DND-41 (cell line): ENCODE measurements around the gene YWHAG.

ENCODE experiments used
- ATAC-seq: fragments of 200-7000 bp; cut with Tn5 transposase; 3 replicates; pipeline ENCODE4 v1.9.1; 2021; ENCODE audit warnings: low read depth; ENCODE audit not compliant: insufficient read depth
- DNase-seq: peaks from one replicate; pipeline ENCODE4 v3.0.0-alpha.2; 2020
- H2AFZ ChIP-seq: 2 replicates; pipeline ENCODE4 v1.6.0; 2012; ENCODE audit warnings: low read depth, low read length
- H3K27ac ChIP-seq: 2 replicates; pipeline ENCODE4 v1.5.1; 2012; ENCODE audit warnings: low read length, inconsistent platforms
- H3K27me3 ChIP-seq: fragments of 200-600 bp; sonication (generic); 2 replicates; pipeline ENCODE4 v1.6.0; 2012; ENCODE audit warnings: low read length, mild to moderate bottlenecking, inconsistent platforms; ENCODE audit not compliant: insufficient read depth, poor library complexity
- H3K36me3 ChIP-seq: 2 replicates; pipeline ENCODE4 v1.5.1; 2012; ENCODE audit warnings: low read length, inconsistent platforms; ENCODE audit not compliant: insufficient read depth
- H3K4me1 ChIP-seq: 2 replicates; pipeline ENCODE4 v1.5.1; 2012; ENCODE audit warnings: mild to moderate bottlenecking, low read length; ENCODE audit not compliant: insufficient read depth
- H3K4me2 ChIP-seq: 2 replicates; pipeline ENCODE4 v1.6.0; 2012; ENCODE audit warnings: mild to moderate bottlenecking, moderate library complexity, low read length, inconsistent platforms; ENCODE audit not compliant: insufficient read depth
- H3K4me3 ChIP-seq, 2 experiments: fragments of 200-600 bp in 1 of 2; shearing (Covaris generic) in 1 of 2; 2 replicates each; pipeline ENCODE4 v1.5.1; 2012 to 2016; ENCODE audit warnings: inconsistent platforms in 2 of 2, low read length in 2 of 2, mild to moderate bottlenecking in 2 of 2, low read depth in 1 of 2, moderate library complexity in 1 of 2
- H3K79me2 ChIP-seq: 2 replicates; pipeline ENCODE4 v1.6.0; 2012; ENCODE audit warnings: low read length, inconsistent platforms; ENCODE audit not compliant: insufficient read depth
- H3K9ac ChIP-seq: 2 replicates; pipeline ENCODE4 v1.6.0; 2012; ENCODE audit warnings: low read depth, mild to moderate bottlenecking, inconsistent platforms, low read length, moderate library complexity
- H3K9me3 ChIP-seq: 2 replicates; pipeline ENCODE4 v1.5.1; 2012; ENCODE audit warnings: low read length, moderate library complexity, mild to moderate bottlenecking, inconsistent platforms; ENCODE audit not compliant: insufficient read depth, severe bottlenecking
- H4K20me1 ChIP-seq: 2 replicates; pipeline ENCODE4 v1.6.0; 2012; ENCODE audit warnings: low read length; ENCODE audit not compliant: insufficient read depth
- EZH2 ChIP-seq: IDR thresholded peaks from 3 replicates; pipeline ENCODE4 v1.6.1; 2012; ENCODE audit warnings: borderline replicate concordance, low read depth, mild to moderate bottlenecking, moderate library complexity, low read length, inconsistent platforms; ENCODE audit not compliant: severe bottlenecking
- TF ChIP-seq, protein P1 (sequence below): IDR thresholded peaks from 2 replicates; pipeline ENCODE4 v1.5.1; 2012; ENCODE audit warnings: borderline replicate concordance, low read length, moderate library complexity, mild to moderate bottlenecking; ENCODE audit not compliant: poor library complexity, severe bottlenecking; ENCODE audit errors: extremely low read depth

YWHAG gene

DNA sequence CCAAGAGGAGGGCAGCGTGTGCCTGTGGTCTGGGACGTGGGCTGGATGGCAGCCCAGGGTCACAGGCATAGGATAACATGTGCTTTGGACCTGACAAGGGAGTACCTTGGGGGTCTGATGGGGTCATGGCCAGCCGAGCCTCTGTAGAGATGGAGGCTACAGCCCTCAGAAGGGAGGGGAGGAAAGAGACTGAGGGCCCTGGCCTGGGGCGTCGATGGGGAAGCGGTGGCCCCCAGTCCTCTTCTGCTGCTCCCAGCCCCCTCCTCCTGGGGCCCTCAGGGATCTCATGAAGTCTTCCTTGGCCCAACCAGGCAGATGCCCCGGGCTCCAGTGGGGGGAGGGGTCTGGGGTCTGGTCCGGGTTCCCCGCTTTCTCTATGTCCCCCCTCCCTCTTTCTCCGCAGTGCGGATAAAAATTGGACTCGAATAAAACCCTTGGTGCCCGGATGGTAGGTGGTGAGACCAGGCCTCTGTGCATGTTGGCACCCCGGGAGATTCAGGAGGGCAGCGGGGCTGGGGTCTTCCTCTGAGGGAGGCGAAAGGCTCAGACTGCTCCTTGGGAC, 71.9 kb downstream of the YWHAG start:
- Histone ChIP-seq H2AFZ (no peak overlapping the region), H3K9ac (no peak overlapping the region), H3K27ac (no peak overlapping the region), H4K20me1 (no peaks in the 10 kb centered on the region), H3K36me3 (no peaks in the 10 kb centered on the region), H3K27me3 (no peaks in the 10 kb centered on the region), H3K9me3 (no peaks in the 10 kb centered on the region), H3K79me2 (no peaks in the 10 kb centered on the region), H3K4me1 (peaks cover 8% of the 10 kb centered on the region), H3K4me3 (no peak overlapping the region), H3K4me2 (no peak overlapping the region)
- no peak for ATAC-seq
- TF ChIP-seq, protein P1, sequence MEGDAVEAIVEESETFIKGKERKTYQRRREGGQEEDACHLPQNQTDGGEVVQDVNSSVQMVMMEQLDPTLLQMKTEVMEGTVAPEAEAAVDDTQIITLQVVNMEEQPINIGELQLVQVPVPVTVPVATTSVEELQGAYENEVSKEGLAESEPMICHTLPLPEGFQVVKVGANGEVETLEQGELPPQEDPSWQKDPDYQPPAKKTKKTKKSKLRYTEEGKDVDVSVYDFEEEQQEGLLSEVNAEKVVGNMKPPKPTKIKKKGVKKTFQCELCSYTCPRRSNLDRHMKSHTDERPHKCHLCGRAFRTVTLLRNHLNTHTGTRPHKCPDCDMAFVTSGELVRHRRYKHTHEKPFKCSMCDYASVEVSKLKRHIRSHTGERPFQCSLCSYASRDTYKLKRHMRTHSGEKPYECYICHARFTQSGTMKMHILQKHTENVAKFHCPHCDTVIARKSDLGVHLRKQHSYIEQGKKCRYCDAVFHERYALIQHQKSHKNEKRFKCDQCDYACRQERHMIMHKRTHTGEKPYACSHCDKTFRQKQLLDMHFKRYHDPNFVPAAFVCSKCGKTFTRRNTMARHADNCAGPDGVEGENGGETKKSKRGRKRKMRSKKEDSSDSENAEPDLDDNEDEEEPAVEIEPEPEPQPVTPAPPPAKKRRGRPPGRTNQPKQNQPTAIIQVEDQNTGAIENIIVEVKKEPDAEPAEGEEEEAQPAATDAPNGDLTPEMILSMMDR: no peak
- TF ChIP-seq EZH2: no peak
- no peak for DNase-seq

DNA sequence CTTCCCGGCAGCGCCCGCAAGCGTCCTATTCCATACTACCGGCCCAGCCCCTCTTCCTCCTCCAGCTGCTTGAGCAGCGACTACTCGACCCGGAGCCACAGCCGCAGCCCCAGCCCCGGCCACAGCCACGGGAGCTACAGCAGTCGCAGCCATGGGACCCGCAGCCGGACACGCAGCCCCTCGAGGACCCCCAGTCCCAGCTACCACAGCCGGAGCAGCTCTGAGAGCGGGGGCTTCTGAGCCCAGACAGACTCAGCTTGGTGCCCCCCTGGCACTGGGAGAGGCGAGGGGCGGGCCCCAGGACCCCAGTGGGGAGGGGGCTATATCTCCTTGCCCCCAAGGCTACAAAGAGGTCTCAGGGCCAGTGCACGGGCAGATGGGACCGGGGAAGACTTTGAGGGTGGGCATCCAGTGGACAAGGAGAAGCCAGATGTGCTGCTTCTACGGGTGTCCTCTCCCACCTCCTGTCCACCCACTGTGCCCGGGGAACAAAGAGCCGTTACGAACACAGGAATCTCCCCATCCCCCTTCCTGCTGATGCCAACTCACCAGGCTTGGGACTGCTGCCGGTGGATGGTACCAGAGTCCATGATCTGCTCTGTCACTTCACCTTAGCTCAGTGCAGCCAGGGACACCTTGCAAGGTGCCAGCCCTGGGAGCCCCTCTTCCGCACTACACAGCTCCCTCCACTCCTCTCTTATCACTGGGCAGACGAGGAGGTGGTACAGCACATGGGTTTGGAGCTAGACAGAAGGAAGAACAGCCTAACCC, 73.0 kb downstream of the YWHAG start:
- no peaks in the 10 kb centered on the region for H3K4me1 ChIP-seq
- H3K79me2 ChIP-seq: no peaks in the 10 kb centered on the region
- DNase-seq: no peak
- no peak overlapping the region for H2AFZ ChIP-seq
- no peaks in the 10 kb centered on the region for H3K27me3 ChIP-seq
- no peak overlapping the region for H3K4me2 ChIP-seq
- H3K9ac ChIP-seq: no peak overlapping the region
- H3K9me3 ChIP-seq: no peaks in the 10 kb centered on the region
- TF ChIP-seq EZH2: no peak
- TF ChIP-seq, protein P1: no peak
- H3K36me3 ChIP-seq: no peaks in the 10 kb centered on the region
- H3K27ac ChIP-seq: no peak overlapping the region
- H3K4me3 ChIP-seq: no peak overlapping the region
- no peak for ATAC-seq
- H4K20me1 ChIP-seq: no peaks in the 10 kb centered on the region

DNA sequence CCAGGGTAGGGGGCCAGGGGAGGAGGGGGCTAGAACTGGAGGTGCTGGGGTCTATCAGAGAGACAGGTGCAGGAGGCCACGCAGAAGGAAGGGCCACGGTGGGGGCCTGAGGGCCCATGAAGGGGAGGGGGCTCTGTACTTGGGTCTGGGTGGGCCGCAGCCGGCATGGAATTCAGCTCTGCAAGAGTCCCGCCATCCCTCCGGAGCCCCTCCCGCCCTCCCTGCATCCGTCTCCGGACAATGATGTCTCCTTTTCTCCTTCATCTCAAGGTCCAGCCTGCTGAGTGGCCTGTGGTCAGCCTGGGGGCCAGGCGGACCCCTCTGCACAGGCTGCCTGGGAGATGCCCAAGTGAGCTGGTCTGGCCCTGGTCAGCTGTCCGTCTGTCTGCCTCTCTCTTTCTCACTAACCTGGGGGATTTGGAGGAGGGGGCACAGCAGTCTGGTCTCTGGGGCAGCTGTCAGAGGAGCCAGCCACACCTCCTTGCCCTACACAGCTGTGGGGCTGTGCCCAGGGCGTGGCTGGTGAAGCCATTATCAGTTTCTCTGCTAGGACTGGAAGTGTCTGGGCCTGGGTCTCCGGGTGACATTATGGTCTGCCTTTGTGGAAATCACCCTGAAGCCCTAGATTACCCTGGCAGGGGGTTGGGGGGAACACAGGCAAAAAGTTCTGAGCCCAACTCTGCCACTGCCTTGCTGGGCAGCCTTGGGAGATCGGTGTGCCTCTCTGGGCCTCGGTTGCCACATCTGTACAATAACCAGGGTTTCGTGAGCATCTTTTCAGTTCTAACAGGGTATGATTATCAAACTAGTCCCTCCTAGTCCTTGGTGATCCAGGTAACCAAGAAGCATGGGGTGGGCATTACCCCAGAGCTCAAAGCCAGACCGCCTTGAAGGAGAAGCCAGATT, 75.3 kb downstream of the YWHAG start:
- Histone ChIP-seq H3K79me2 (no peaks in the 10 kb centered on the region), H3K9me3 (no peaks in the 10 kb centered on the region), H2AFZ (no peak overlapping the region), H4K20me1 (no peaks in the 10 kb centered on the region), H3K4me1 (no peaks in the 10 kb centered on the region), H3K9ac (no peak overlapping the region), H3K27ac (no peak overlapping the region), H3K4me3 (no peak overlapping the region), H3K4me2 (no peak overlapping the region), H3K27me3 (no peaks in the 10 kb centered on the region), H3K36me3 (no peaks in the 10 kb centered on the region)
- ATAC-seq (no peak), DNase-seq (no peak)
- TF ChIP-seq, protein P1: no peak
- no peak for TF ChIP-seq EZH2
